PC-9 (cell line): ENCODE results near the gene DTNBP1.

Source experiments
- EZH2 ChIP-seq: fragments of 200-600 bp; sonication (generic); IDR thresholded peaks from 2 replicates; pipeline ENCODE4 v1.8.0; 2017; ENCODE audit warnings: antibody characterized with exemption, low read depth
- TF ChIP-seq, protein P1 (sequence below): fragments of 200-600 bp; sonication (generic); conservative IDR thresholded peaks from 2 replicates; pipeline ENCODE4 v1.6.1; 2017; ENCODE audit warnings: mixed run types, antibody characterized with exemption, mild to moderate bottlenecking, moderate library complexity

DNA sequence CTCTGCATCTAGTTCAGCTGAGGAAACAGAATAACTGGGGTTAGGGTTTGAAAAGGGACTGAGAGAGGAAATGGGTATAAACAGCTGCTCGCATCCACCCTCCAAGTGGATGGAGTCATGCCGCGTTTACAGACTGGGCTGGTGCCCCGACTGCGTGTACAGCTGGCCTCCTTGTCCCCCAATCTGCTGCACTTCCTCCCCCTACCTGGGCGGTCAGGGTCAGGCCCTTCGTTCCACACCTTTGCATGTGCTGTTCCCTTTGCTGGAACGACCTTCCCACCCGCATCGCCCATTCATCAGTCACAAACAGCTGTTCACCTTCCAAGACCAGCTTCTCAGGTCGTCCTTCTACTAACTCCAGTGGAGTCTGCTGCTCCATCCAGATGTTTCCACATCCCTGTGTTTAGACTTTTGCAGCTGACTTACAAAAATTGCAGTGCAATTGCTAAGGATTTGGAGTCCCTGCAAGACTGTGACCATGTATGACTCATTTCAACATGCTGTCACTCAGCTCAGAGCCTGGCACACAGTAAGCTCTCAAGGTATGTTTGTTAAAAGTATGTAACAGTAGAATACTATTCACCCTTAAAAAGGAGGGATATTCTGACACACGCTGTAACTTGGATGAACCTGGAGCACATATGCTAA lies 129.3 kb downstream of the DTNBP1 start:
- TF ChIP-seq, protein P1, sequence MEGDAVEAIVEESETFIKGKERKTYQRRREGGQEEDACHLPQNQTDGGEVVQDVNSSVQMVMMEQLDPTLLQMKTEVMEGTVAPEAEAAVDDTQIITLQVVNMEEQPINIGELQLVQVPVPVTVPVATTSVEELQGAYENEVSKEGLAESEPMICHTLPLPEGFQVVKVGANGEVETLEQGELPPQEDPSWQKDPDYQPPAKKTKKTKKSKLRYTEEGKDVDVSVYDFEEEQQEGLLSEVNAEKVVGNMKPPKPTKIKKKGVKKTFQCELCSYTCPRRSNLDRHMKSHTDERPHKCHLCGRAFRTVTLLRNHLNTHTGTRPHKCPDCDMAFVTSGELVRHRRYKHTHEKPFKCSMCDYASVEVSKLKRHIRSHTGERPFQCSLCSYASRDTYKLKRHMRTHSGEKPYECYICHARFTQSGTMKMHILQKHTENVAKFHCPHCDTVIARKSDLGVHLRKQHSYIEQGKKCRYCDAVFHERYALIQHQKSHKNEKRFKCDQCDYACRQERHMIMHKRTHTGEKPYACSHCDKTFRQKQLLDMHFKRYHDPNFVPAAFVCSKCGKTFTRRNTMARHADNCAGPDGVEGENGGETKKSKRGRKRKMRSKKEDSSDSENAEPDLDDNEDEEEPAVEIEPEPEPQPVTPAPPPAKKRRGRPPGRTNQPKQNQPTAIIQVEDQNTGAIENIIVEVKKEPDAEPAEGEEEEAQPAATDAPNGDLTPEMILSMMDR: no peak
- TF ChIP-seq EZH2: no peak
